SK-N-SH (cell line): ENCODE measurements around the gene TMEM218. TPM values are rescaled to one million over a fixed set of nuclear protein-coding genes. Genes with fewer than 3 reads are reported as not detected.

ENCODE experiments used
- CTCF ChIA-PET: fragments of 300-600, 350-600 bp; formaldehyde crosslinking; extraction: SDS; loops from one replicate; lab custom pipeline; 2021; lab: Yijun Ruan, JAX
- POLR2A ChIA-PET: fragments of 350-600 bp; sonication (Branson Sonifier 250); formaldehyde crosslinking; extraction: SDS; loops from one replicate; lab custom pipeline; 2020; ENCODE audit warnings: antibody characterized with exemption, inconsistent platforms; lab: Yijun Ruan, JAX
- DNase-seq: peaks from one replicate; pipeline ENCODE4 v3.0.0; 2012
- H2AFZ ChIP-seq: fragments of 200-600 bp; sonication (generic); 2 replicates; pipeline ENCODE4 v1.8.1; 2016; ENCODE audit warnings: antibody characterized with exemption, mild to moderate bottlenecking, low read depth
- H3F3A ChIP-seq: fragments of 200-600 bp; sonication (generic); replicated peaks from 2 replicates; pipeline ENCODE3; 2016; ENCODE audit warnings: antibody characterized with exemption, mild to moderate bottlenecking; ENCODE audit not compliant: insufficient read depth
- H3K27ac ChIP-seq, 2 experiments: fragments of 200-500 bp in 1 of 2; fragments of 200-600 bp in 1 of 2; sonication (Bioruptor generic) in 1 of 2; sonication (generic), shearing (Covaris generic) in 1 of 2; 2 replicates each; pipeline versions ENCODE4 v1.5.1 to v1.6.1; 2014 to 2016; ENCODE audit warnings: low read depth in 2 of 2, inconsistent platforms in 1 of 2, low read length in 1 of 2, mild to moderate bottlenecking in 1 of 2, mixed read lengths in 1 of 2
- H3K27me3 ChIP-seq: fragments of 200-600 bp; sonication (generic), shearing (Covaris generic); 2 replicates; pipeline ENCODE4 v1.6.1; 2016; ENCODE audit warnings: mixed run types; ENCODE audit not compliant: insufficient read depth
- H3K36me3 ChIP-seq, 2 experiments: fragments of 200-500 bp in 1 of 2; fragments of 200-600 bp in 1 of 2; sonication (Bioruptor generic) in 1 of 2; sonication (generic) in 1 of 2; replicated peaks in 1 of 2; 2 replicates each; pipeline versions ENCODE3 to v1.5.1; 2014 to 2016; ENCODE audit warnings: low read length in 1 of 2, mild to moderate bottlenecking in 1 of 2; ENCODE audit not compliant: insufficient read depth in 2 of 2, control insufficient read depth in 1 of 2
- H3K4me1 ChIP-seq, 2 experiments: fragments of 200-500 bp in 1 of 2; fragments of 200-600 bp in 1 of 2; sonication (Bioruptor generic) in 1 of 2; sonication (generic), shearing (Covaris generic) in 1 of 2; 2 replicates each; pipeline versions ENCODE4 v1.5.1 to v1.6.1; 2014 to 2016; ENCODE audit warnings: low read depth in 1 of 2, low read length in 1 of 2, mixed run types in 1 of 2; ENCODE audit not compliant: insufficient read depth in 2 of 2, control insufficient read depth in 1 of 2
- H3K4me2 ChIP-seq: fragments of 200-600 bp; sonication (generic), shearing (Covaris generic); 2 replicates; pipeline ENCODE4 v1.6.1; 2017; ENCODE audit warnings: mixed run types
- H3K4me3 ChIP-seq, 2 experiments: fragments of 200-500 bp in 1 of 2; fragments of 200-600 bp in 1 of 2; sonication (Bioruptor generic) in 1 of 2; sonication (generic), shearing (Covaris generic) in 1 of 2; 2 replicates each; pipeline versions ENCODE4 v1.5.1 to v1.8.1; 2014 to 2016; ENCODE audit warnings: low read depth in 2 of 2, inconsistent platforms in 1 of 2, low read length in 1 of 2, mild to moderate bottlenecking in 1 of 2, mixed read lengths in 1 of 2, moderate library complexity in 1 of 2
- H3K79me2 ChIP-seq: fragments of 200-600 bp; sonication (generic); 2 replicates; pipeline ENCODE4 v1.8.1; 2017; ENCODE audit warnings: mild to moderate bottlenecking; ENCODE audit not compliant: insufficient read depth
- H3K9ac ChIP-seq: fragments of 200-600 bp; sonication (generic); 2 replicates; pipeline ENCODE4 v1.6.1; 2017; ENCODE audit warnings: mixed run types
- H3K9me2 ChIP-seq: fragments of 200-600 bp; sonication (generic); 2 replicates; pipeline ENCODE4 v1.6.1; 2017; ENCODE audit warnings: mixed run types
- H3K9me3 ChIP-seq: fragments of 200-600 bp; sonication (generic); 2 replicates; pipeline ENCODE4 v1.6.1; 2017; ENCODE audit warnings: mixed run types, mild to moderate bottlenecking, moderate library complexity
- H4K20me1 ChIP-seq: fragments of 200-600 bp; sonication (generic); 2 replicates; pipeline ENCODE4 v1.6.1; 2017; ENCODE audit warnings: mild to moderate bottlenecking, mixed run types; ENCODE audit not compliant: insufficient read depth
- CHD2 ChIP-seq: fragments of 150-350 bp; IDR thresholded peaks from 2 replicates; pipeline ENCODE4 v1.6.1; 2018; ENCODE audit warnings: low read length; ENCODE audit not compliant: partially characterized antibody
- ELF1 ChIP-seq: IDR thresholded peaks from 2 replicates; pipeline ENCODE4 v1.4.0; 2012
- EP300 ChIP-seq, 2 experiments: IDR thresholded peaks; 2 replicates each; pipeline versions ENCODE4 v1.4.0 to v1.6.1; 2012; ENCODE audit warnings: borderline replicate concordance in 1 of 2, low read depth in 1 of 2, low read length in 1 of 2
- MXI1 ChIP-seq: IDR thresholded peaks from 2 replicates; pipeline ENCODE4 v1.6.1; 2012; ENCODE audit warnings: mild to moderate bottlenecking, low read depth, low read length, improper control_type of control experiment
- RCOR1 ChIP-seq: fragments of 150-350 bp; IDR thresholded peaks from 2 replicates; pipeline ENCODE4 v1.6.1; 2017; ENCODE audit warnings: antibody characterized with exemption, low read length
- RXRA ChIP-seq: IDR thresholded peaks from 2 replicates; pipeline ENCODE4 v1.4.0; 2012; ENCODE audit warnings: low read depth, mild to moderate bottlenecking, borderline replicate concordance
- TCF12 ChIP-seq: IDR thresholded peaks from 2 replicates; pipeline ENCODE4 v1.4.0; 2012
- TEAD4 ChIP-seq: IDR thresholded peaks from 2 replicates; pipeline ENCODE4 v1.4.0; 2012; ENCODE audit warnings: mild to moderate bottlenecking, borderline replicate concordance; ENCODE audit not compliant: insufficient read depth
- WGBS: methylation state at CpG from one replicate; pipeline ENCODE4 v1.1.6; 2017; ENCODE audit warnings: low lambda C conversion rate; 5-methylcytosine and 5-hydroxymethylcytosine counted together
- polyA plus RNA-seq, 3 experiments: library from polyadenylated mRNA; depleted of rRNA; stranded (reverse); fragments of >200 nt; gene quantifications; 2 replicates each; pipeline ENCODE4 v1.2.3, GENCODE V29; 2012
- TF ChIP-seq, protein P1 (sequence below): fragments of 150-350 bp; IDR thresholded peaks from 2 replicates; pipeline ENCODE4 v1.6.1; 2016; ENCODE audit warnings: mild to moderate bottlenecking, low read depth, low read length
- TF ChIP-seq, protein P2 (sequence below): IDR thresholded peaks from 2 replicates; pipeline ENCODE4 v1.4.0; 2012; ENCODE audit warnings: low read depth, borderline replicate concordance
- TF ChIP-seq, protein P3 (sequence below): fragments of 200-600 bp; sonication (generic); IDR thresholded peaks from 2 replicates; pipeline ENCODE4 v1.6.1; 2017; ENCODE audit warnings: antibody characterized with exemption, mild to moderate bottlenecking, moderate library complexity

TMEM218 gene
- polyA plus RNA-seq, 1 of the 3 experiments (the other 2 are of a cell fraction), result 36.2 TPM

DNA sequence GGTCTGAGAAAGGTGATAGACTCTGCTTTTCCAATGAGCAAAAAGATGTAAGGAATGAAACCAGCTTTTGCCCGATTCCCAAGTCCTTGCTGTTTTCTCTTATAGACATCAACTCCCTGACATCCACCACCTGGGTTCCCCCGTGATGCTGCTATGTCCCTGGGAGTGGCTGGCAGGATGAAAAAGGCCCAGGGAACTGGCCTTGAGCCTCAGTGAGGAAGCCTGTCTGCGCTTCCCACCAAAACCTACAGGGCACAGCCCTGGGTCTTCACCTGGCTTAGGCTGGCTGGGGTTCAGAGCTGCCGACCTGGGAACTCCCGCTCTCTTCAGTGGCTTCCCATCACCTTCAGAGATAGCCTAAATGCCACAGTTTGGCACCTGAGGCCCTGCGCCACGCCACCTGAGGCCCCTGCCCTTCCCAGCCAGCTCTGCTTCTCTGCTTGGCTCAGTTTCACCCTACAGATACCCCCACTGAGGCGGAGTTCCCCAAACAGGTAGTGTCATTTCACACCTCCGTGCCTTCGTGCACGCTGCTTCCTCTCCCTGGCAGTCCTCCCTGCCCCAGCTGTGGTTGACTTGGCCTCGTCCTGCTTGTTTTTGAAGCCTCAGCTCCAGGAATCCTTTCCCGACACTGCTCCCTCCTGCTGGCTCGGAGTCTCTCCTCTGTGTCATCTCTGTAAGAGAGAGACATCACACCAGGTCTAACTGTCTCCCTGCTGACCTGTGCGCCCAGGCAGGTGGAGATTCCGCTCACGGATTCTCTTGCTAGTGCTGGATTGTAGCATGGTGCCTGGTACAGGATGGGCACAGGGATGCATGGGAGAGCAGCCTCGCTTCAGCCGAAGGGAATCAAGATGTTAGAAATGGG is 37.6 kb downstream of the TMEM218 start:
- no peaks in the 10 kb centered on the region for H3K9me3 ChIP-seq
- ChIA-PET POLR2A (no interaction called here), CTCF (interaction anchor here (1.4 to 3.8 kb wide), 3 partner anchors 17 to 207 kb away, joined by 3 to 14 read pairs (median 12); no protein-coding TSS in a partner anchor)
- H3K4me2 ChIP-seq, result no peak overlapping the region
- H4K20me1 ChIP-seq, result no peaks in the 10 kb centered on the region
- no peak overlapping the region for H3K27ac ChIP-seq
- H3F3A ChIP-seq, result no peaks in the 10 kb centered on the region
- no peaks in the 10 kb centered on the region for H3K36me3 ChIP-seq
- WGBS, result 87% methylated on average over 14 of the region's 19 CpGs
- DNase-seq, result no peak
- no peak for TF ChIP-seq RCOR1
- TF ChIP-seq, protein P1, sequence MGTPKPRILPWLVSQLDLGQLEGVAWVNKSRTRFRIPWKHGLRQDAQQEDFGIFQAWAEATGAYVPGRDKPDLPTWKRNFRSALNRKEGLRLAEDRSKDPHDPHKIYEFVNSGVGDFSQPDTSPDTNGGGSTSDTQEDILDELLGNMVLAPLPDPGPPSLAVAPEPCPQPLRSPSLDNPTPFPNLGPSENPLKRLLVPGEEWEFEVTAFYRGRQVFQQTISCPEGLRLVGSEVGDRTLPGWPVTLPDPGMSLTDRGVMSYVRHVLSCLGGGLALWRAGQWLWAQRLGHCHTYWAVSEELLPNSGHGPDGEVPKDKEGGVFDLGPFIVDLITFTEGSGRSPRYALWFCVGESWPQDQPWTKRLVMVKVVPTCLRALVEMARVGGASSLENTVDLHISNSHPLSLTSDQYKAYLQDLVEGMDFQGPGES, result no peak
- TF ChIP-seq TEAD4, result no peak
- no peak for TF ChIP-seq ELF1
- no peak for TF ChIP-seq EP300 (IDR thresholded peaks at IDR 0.05; ENCODE audit: borderline replicate concordance in 1 of 2, low read depth in 1 of 2, low read length in 1 of 2)
- TF ChIP-seq TCF12, result no peak
- TF ChIP-seq, protein P2, sequence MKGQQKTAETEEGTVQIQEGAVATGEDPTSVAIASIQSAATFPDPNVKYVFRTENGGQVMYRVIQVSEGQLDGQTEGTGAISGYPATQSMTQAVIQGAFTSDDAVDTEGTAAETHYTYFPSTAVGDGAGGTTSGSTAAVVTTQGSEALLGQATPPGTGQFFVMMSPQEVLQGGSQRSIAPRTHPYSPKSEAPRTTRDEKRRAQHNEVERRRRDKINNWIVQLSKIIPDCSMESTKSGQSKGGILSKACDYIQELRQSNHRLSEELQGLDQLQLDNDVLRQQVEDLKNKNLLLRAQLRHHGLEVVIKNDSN, result no peak
- TF ChIP-seq MXI1, result no peak
- TF ChIP-seq, protein P3, sequence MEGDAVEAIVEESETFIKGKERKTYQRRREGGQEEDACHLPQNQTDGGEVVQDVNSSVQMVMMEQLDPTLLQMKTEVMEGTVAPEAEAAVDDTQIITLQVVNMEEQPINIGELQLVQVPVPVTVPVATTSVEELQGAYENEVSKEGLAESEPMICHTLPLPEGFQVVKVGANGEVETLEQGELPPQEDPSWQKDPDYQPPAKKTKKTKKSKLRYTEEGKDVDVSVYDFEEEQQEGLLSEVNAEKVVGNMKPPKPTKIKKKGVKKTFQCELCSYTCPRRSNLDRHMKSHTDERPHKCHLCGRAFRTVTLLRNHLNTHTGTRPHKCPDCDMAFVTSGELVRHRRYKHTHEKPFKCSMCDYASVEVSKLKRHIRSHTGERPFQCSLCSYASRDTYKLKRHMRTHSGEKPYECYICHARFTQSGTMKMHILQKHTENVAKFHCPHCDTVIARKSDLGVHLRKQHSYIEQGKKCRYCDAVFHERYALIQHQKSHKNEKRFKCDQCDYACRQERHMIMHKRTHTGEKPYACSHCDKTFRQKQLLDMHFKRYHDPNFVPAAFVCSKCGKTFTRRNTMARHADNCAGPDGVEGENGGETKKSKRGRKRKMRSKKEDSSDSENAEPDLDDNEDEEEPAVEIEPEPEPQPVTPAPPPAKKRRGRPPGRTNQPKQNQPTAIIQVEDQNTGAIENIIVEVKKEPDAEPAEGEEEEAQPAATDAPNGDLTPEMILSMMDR, result no peak
- no peak for TF ChIP-seq CHD2
- no peak for TF ChIP-seq RXRA
- no peak overlapping the region for H3K9ac ChIP-seq
- H3K9me2 ChIP-seq, result no peaks in the 10 kb centered on the region
- no peak overlapping the region for H3K4me3 ChIP-seq
- no peaks in the 10 kb centered on the region; a peak in 1 of 4 replicates for H3K4me1 ChIP-seq
- no peaks in the 10 kb centered on the region for H3K27me3 ChIP-seq
- no peaks in the 10 kb centered on the region for H3K79me2 ChIP-seq
- H2AFZ ChIP-seq, result no peak overlapping the region
